ENCODE measurements around the gene IGSF11. TPM values are rescaled to one million over a fixed set of nuclear protein-coding genes. Genes with fewer than 3 reads are reported as not detected.

The IGSF11 gene
- total RNA-seq (2014; rRNA removed) (0.66 TPM in 1 of 2 replicates, not detected in the other), Bru-seq, nascent RNA (percentile 20 among the genes with signal in this experiment), BruChase-seq, experiment 1, labeled RNA remaining after a 6-hour chase (percentile 38 among the genes with signal in this experiment), BruChase-seq, experiment 2, labeled RNA remaining after a 2-hour chase (percentile 45 among the genes with signal in this experiment)
- long read RNA-seq = 0 reads

DNA sequence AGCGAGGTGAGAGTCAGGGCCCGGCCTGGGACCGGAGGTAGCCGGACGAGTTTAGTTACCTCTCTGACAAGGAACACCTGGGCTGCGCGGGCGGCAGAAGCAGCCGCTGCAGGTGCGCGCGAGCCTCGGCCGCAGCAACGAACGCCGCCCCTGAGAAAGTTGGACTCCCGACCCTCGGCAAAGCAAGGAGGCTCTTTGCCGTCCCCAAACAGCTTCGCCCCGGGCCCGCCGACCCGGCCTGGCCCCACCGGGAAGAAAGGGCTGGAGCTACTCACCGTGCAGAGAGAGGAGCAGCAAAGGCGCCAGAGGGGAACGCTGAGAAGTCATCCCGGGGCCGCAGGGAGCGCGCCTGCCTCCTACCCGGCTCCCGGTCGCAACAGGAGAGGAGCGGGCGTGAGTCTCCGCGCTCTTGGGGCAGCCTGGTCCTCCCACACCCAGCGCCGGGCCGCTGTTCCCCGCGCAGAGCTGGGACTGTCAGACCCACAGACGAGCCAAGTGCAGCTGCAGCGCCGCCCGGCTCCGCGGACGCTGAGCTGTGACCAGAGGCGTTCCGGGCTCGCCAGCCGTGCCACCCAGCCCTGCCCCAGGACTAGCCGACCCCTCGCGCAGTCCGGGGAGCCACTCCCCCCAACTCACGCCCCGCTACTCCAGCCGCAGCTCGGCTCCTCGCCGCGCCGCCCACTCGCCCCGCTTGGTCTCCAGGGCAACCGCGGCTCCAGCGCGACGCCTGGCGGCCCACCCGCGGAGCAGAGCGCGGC, at the start of gene IGSF11:
Gene IGSF11 (minus strand): TSS at position 591 of the 758 bp plus-strand sequence. CDS start 264 bp downstream, at position 327.
- ATAC-seq (peak; percentile 89), DNase-seq (peak; percentile 68)
- TF ChIP-seq EZH2phosphoT487 (IDR thresholded peaks at IDR 0.05; ENCODE audit: borderline replicate concordance, low read length) (0 out of 2 replicates have a peak, but pooled peaks have one; percentile 37), CTCF (conservative IDR thresholded peaks at IDR 0.05; ENCODE audit: low read depth, low read length) (peak; percentile 77), EZH2 (IDR thresholded peaks at IDR 0.05; ENCODE audit: low read length, unreplicated experiment) (peak; percentile 43)
- peak within 1 kb of the TSS; percentile 99 for H3K4me2 ChIP-seq (ENCODE audit: low read length)
- peaks cover 6% of the 10 kb centered on the region; the same call in 1 of the 2 replicates for H3K4me1 ChIP-seq (ENCODE audit: insufficient read depth, low read length)
- H3K4me3 ChIP-seq (ENCODE audit: low read length) = peak within 1 kb of the TSS; percentile 79
- no peaks in the 10 kb centered on the region for H3F3A ChIP-seq (ENCODE audit: low read length, unreplicated experiment)
- H3K9me2 ChIP-seq (replicated peaks; ENCODE audit: low read length) = no peaks in the 10 kb centered on the region
- H3K9ac ChIP-seq (ENCODE audit: low read length) = no peak within 1 kb of the TSS
- BruUV-seq (replicated peaks) = no TSS peak
- ChIA-PET POLR2A (ENCODE audit: unreplicated experiment) (no interaction called here), CTCF (interaction anchor here (0.9 to 3.0 kb wide), 3 partner anchors 64 to 207 kb away, joined by 4 to 41 read pairs (median 13); partner anchors contain the start of gene B4GALT4)
- H3K36me3 ChIP-seq (ENCODE audit: low read depth, low read length) = no peaks in the 10 kb centered on the region
- peak within 1 kb of the TSS; percentile 95 for H2AFZ ChIP-seq (ENCODE audit: low read length)
- H3K27me3 ChIP-seq (ENCODE audit: low read length) = peaks cover 62% of the 10 kb centered on the region
- H3K79me2 ChIP-seq (ENCODE audit: low read length) = no peaks in the 10 kb centered on the region
- no peak within 1 kb of the TSS for H3K27ac ChIP-seq (ENCODE audit: low read length)
- intact Hi-C loops (cut with micrococcal nuclease) = loop anchor here (1.0 to 10.0 kb wide), 3 partner anchors 64 to 200 kb away; no protein-coding TSS in a partner anchor
- H4K20me1 ChIP-seq (ENCODE audit: low read length) = no peaks in the 10 kb centered on the region
- H3K9me3 ChIP-seq (ENCODE audit: low read length) = no peaks in the 10 kb centered on the region

DNA sequence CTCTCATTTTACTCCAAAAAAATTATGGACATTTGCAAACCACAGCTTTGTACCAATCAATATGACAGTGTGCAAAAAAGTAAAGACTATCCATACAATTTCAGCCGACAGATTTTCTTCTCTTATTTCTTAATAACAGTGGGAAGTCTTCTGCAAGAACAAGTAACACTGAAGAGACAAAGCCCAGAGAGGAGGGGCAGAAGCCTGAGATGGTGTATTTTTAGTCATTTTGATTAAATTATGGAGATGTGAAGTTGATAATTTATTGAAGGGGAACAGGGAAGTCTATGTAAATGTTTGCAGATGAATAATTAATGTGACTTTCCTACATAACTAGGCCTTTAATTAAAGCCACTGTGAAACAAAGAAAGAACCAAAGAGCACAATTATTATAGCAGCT, 45.7 kb upstream of the IGSF11 start:
- H3K9me2 ChIP-seq (replicated peaks; ENCODE audit: low read length) = no peaks in the 10 kb centered on the region; the same call in 1 of the 2 replicates
- no peaks in the 10 kb centered on the region for H4K20me1 ChIP-seq (ENCODE audit: low read length)
- H3K79me2 ChIP-seq (ENCODE audit: low read length) = no peaks in the 10 kb centered on the region
- no peak overlapping the region for H3K4me2 ChIP-seq (ENCODE audit: low read length)
- peaks cover 9% of the 10 kb centered on the region for H3K4me1 ChIP-seq (ENCODE audit: insufficient read depth, low read length)
- BruUV-seq (replicated peaks) = no TSS peak
- ChIA-PET POLR2A (ENCODE audit: unreplicated experiment) (no interaction called here), CTCF (no interaction called here)
- H2AFZ ChIP-seq (ENCODE audit: low read length) = no peak overlapping the region
- DNase-seq (no peak), ATAC-seq (no peak)
- H3K36me3 ChIP-seq (ENCODE audit: low read depth, low read length) = no peaks in the 10 kb centered on the region
- intact Hi-C loops (cut with micrococcal nuclease) = no loop called here
- H3K9ac ChIP-seq (ENCODE audit: low read length) = no peak overlapping the region
- H3K27me3 ChIP-seq (ENCODE audit: low read length) = no peaks in the 10 kb centered on the region; the same call in 1 of the 2 replicates
- H3F3A ChIP-seq (ENCODE audit: low read length, unreplicated experiment) = no peaks in the 10 kb centered on the region
- H3K27ac ChIP-seq (ENCODE audit: low read length) = no peak overlapping the region
- H3K4me3 ChIP-seq (ENCODE audit: low read length) = no peak overlapping the region
- no peaks in the 10 kb centered on the region for H3K9me3 ChIP-seq (ENCODE audit: low read length)
- TF ChIP-seq CTCF (conservative IDR thresholded peaks at IDR 0.05; ENCODE audit: low read depth, low read length) (no peak), EZH2phosphoT487 (IDR thresholded peaks at IDR 0.05; ENCODE audit: borderline replicate concordance, low read length) (no peak)
